Kidney epithelial cell (primary cell): ENCODE results near the gene FBXW8. TPM values are rescaled to one million over a fixed set of nuclear protein-coding genes. Genes with fewer than 3 reads are reported as not detected.

Source experiments
- DNase-seq: peaks from one replicate; pipeline ENCODE4 v3.0.0-alpha.2; 2010; ENCODE audit warnings: low read depth
- H3K27me3 ChIP-seq: 2 replicates; pipeline ENCODE4 v1.6.0; 2011; ENCODE audit warnings: low read length; ENCODE audit not compliant: control insufficient read depth, insufficient read depth
- H3K36me3 ChIP-seq: 2 replicates; pipeline ENCODE4 v1.5.1; 2011; ENCODE audit warnings: low read length; ENCODE audit not compliant: control insufficient read depth, insufficient read depth
- H3K4me3 ChIP-seq: 2 replicates; pipeline ENCODE4 v1.5.1; 2011; ENCODE audit warnings: low read depth, mild to moderate bottlenecking, control low read depth, low read length
- CTCF ChIP-seq: IDR thresholded peaks from 2 replicates; pipeline ENCODE4 v1.5.1; 2011; ENCODE audit warnings: mild to moderate bottlenecking, moderate library complexity, low read length, control low read depth, inconsistent platforms; ENCODE audit not compliant: insufficient read depth, poor library complexity, severe bottlenecking
- total RNA-seq: library from RNA; depleted of rRNA; stranded (reverse); fragments of >200 nt; gene quantifications from 2 replicates; pipeline ENCODE4 v1.2.3, GENCODE V29; 2015

Gene FBXW8
- total RNA-seq, 1 donor from 2014 or later = 25.4 TPM

- DNase-seq = no peak
- peaks cover 2% of the 10 kb centered on the region for H3K36me3 ChIP-seq
These were observed 20.9 kb downstream of the FBXW8 start for GRCh38 chr12:116931665-116932064.

DNA sequence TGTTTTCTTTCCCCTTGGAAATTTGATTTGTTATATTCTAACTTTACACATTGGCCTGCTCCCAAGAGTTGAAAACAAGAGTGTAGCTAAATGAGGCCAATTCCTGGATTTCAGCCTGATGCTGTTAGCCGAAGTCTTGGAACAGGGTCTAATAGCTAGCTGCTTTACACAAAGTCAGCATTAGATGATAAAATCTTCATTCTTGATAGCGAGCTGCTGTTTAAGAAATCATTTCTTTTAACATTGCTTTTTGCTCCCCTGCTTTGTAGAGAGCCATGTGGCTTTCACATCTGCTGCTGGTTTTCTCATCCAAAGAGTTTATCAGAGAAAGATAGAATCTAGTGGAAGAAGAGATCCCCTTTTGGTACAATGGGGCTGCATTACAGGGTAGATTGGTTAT lies 22.3 kb downstream of the FBXW8 start:
- H3K4me3 ChIP-seq = no peak overlapping the region
- no peak for DNase-seq
- TF ChIP-seq CTCF = no peak
- H3K36me3 ChIP-seq = peaks cover 2% of the 10 kb centered on the region
- no peaks in the 10 kb centered on the region for H3K27me3 ChIP-seq

More at GRCh38 chr12:116931665-116932064, 20.9 kb downstream of the FBXW8 start:
- Histone ChIP-seq H3K27me3 (no peaks in the 10 kb centered on the region), H3K4me3 (no peak overlapping the region)
- no peak for TF ChIP-seq CTCF

- TF ChIP-seq CTCF = no peak
- DNase-seq = no peak
- H3K4me3 ChIP-seq = no peak overlapping the region
- H3K36me3 ChIP-seq = peaks cover 2% of the 10 kb centered on the region
- no peaks in the 10 kb centered on the region for H3K27me3 ChIP-seq
These were observed 22.9 kb downstream of the FBXW8 start for GRCh38 chr12:116933512-116934246.

DNA sequence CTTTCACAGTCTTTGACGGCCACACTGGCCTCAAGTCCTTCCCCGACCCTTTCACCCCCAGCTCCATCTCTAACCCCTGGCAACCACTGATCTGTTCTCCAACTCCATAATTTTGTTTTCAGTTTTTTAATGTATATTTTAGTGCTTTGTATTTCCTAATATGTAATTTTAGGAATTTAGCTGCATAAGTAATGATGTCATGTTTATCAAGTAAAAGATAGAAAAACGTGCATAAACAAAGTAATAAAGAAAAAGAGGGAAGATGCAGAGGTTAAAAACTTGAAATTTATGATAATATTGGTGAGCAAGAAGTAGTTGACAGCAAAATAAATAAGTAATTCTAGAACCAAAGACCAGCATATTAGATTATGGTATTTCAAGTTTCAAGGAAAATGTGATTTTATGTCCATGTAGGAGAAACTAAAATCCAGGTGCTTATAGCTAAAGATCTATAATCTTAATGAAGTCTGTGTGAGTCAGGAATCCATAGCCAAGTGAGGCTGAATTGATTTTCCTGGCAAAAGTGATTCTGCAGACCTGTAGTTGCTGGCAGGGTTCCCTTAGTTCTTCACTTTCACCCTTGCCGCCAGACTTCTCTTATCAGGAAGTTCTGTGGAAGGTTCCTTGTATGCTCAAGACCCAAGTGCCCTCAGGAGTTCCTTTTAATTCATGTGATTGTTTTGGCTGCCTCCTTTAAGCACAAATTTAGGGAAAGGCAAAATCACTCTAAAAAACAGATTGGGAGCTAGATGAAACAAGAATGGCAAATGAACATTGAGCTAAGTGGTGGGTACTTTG lies 24.4 kb downstream of the FBXW8 start:
- Histone ChIP-seq H3K36me3 (peaks cover 2% of the 10 kb centered on the region), H3K4me3 (no peak overlapping the region), H3K27me3 (no peaks in the 10 kb centered on the region)
- DNase-seq = no peak
- TF ChIP-seq CTCF = no peak

DNA sequence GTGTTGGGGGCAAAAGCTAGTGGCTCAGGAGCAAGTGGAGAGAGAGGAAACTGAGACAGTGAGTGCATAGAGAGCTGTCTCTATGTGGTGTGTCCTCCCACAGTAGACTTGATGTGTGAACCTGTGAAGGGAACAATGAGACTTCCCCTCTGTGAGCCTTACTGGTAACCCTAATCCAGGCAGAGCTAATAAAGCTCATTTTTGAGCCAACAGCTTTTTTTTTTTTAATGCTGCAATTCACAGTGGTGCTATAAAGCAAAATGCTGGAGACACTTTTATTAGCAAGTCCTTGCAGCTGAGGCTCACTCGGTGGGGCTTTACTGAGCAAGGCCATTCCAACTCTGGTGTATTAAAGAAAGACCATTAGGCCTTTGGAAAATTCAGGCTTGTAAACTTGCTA lies 26.9 kb downstream of the FBXW8 start:
- no peak for TF ChIP-seq CTCF
- Histone ChIP-seq H3K4me3 (no peak overlapping the region), H3K36me3 (peaks cover 2% of the 10 kb centered on the region), H3K27me3 (no peaks in the 10 kb centered on the region)
- no peak for DNase-seq

- Histone ChIP-seq H3K27me3 (no peaks in the 10 kb centered on the region), H3K4me3 (no peak overlapping the region), H3K36me3 (peaks cover 2% of the 10 kb centered on the region)
- DNase-seq = no peak
- TF ChIP-seq CTCF = no peak
These were observed 29.0 kb downstream of the FBXW8 start for GRCh38 chr12:116939734-116940133.
